Measurements from ENCODE around the gene DOP1B.

The DOP1B gene

GRCh38 chr21:36162631-36163030 is 6.0 kb downstream of the DOP1B start:
- no peak overlapping the region for H3K9ac ChIP-seq (ENCODE audit: low read length in 2 of 2)
- no peak overlapping the region for H3K27ac ChIP-seq (ENCODE audit: low read length)
- no peaks in the 10 kb centered on the region for H3K27me3 ChIP-seq (ENCODE audit: control insufficient read depth in 1 of 2, insufficient read depth in 2 of 2, low read length in 2 of 2)
- H3K36me3 ChIP-seq (ENCODE audit: control insufficient read depth in 2 of 2, insufficient read depth in 2 of 2, low read length in 2 of 2), result peaks cover 0 to 2% of the 10 kb centered on the region in 2 donors
- H3K9me3 ChIP-seq (ENCODE audit: control insufficient read depth in 2 of 2, low read length in 2 of 2), result no peaks in the 10 kb centered on the region
- no peak overlapping the region for H3K4me3 ChIP-seq (ENCODE audit: low read length in 2 of 2)
- peaks cover 2% of the 10 kb centered on the region for H3K4me1 ChIP-seq (ENCODE audit: control insufficient read depth, insufficient read depth, low read length)

GRCh38 chr21:36163750-36164741 is 7.4 kb downstream of the DOP1B start:
- H3K27ac ChIP-seq (ENCODE audit: low read length), result no peak overlapping the region
- H3K9ac ChIP-seq (ENCODE audit: low read length in 2 of 2), result no peak overlapping the region
- peaks cover 2% of the 10 kb centered on the region for H3K4me1 ChIP-seq (ENCODE audit: control insufficient read depth, insufficient read depth, low read length)
- peaks cover 2 to 3% of the 10 kb centered on the region in 2 donors for H3K36me3 ChIP-seq (ENCODE audit: control insufficient read depth in 2 of 2, insufficient read depth in 2 of 2, low read length in 2 of 2)
- H3K27me3 ChIP-seq (ENCODE audit: control insufficient read depth in 1 of 2, insufficient read depth in 2 of 2, low read length in 2 of 2), result no peaks in the 10 kb centered on the region
- H3K9me3 ChIP-seq (ENCODE audit: control insufficient read depth in 2 of 2, low read length in 2 of 2), result no peaks in the 10 kb centered on the region
- no peak overlapping the region for H3K4me3 ChIP-seq (ENCODE audit: low read length in 2 of 2)

GRCh38 chr21:36165356-36165755 is 8.7 kb downstream of the DOP1B start:
- no peaks in the 10 kb centered on the region for H3K9me3 ChIP-seq (ENCODE audit: control insufficient read depth in 2 of 2, low read length in 2 of 2)
- no peaks in the 10 kb centered on the region for H3K27me3 ChIP-seq (ENCODE audit: control insufficient read depth in 1 of 2, insufficient read depth in 2 of 2, low read length in 2 of 2)
- peaks cover 2% of the 10 kb centered on the region for H3K4me1 ChIP-seq (ENCODE audit: control insufficient read depth, insufficient read depth, low read length)
- no peak overlapping the region for H3K27ac ChIP-seq (ENCODE audit: low read length)
- peaks cover 5 to 8% of the 10 kb centered on the region in 2 donors for H3K36me3 ChIP-seq (ENCODE audit: control insufficient read depth in 2 of 2, insufficient read depth in 2 of 2, low read length in 2 of 2)
- H3K4me3 ChIP-seq (ENCODE audit: low read length in 2 of 2), result no peak overlapping the region
- no peak overlapping the region for H3K9ac ChIP-seq (ENCODE audit: low read length in 2 of 2)

- Histone ChIP-seq H3K9ac (ENCODE audit: low read length in 2 of 2) (no peak overlapping the region), H3K36me3 (ENCODE audit: control insufficient read depth in 2 of 2, insufficient read depth in 2 of 2, low read length in 2 of 2) (peaks cover 5 to 10% of the 10 kb centered on the region in 2 donors), H3K9me3 (ENCODE audit: control insufficient read depth in 2 of 2, low read length in 2 of 2) (no peaks in the 10 kb centered on the region), H3K27me3 (ENCODE audit: control insufficient read depth in 1 of 2, insufficient read depth in 2 of 2, low read length in 2 of 2) (no peaks in the 10 kb centered on the region), H3K4me3 (ENCODE audit: low read length in 2 of 2) (no peak overlapping the region), H3K27ac (ENCODE audit: low read length) (no peak overlapping the region), H3K4me1 (ENCODE audit: control insufficient read depth, insufficient read depth, low read length) (peaks cover 2% of the 10 kb centered on the region)
Observed at GRCh38 chr21:36166705-36167104, 10.1 kb downstream of the DOP1B start.

GRCh38 chr21:36167541-36167940 is 10.9 kb downstream of the DOP1B start:
- H3K4me3 ChIP-seq (ENCODE audit: low read length in 2 of 2), result no peak overlapping the region
- peaks cover 2% of the 10 kb centered on the region for H3K4me1 ChIP-seq (ENCODE audit: control insufficient read depth, insufficient read depth, low read length)
- H3K27me3 ChIP-seq (ENCODE audit: control insufficient read depth in 1 of 2, insufficient read depth in 2 of 2, low read length in 2 of 2), result no peaks in the 10 kb centered on the region
- H3K9ac ChIP-seq (ENCODE audit: low read length in 2 of 2), result no peak overlapping the region
- no peaks in the 10 kb centered on the region for H3K9me3 ChIP-seq (ENCODE audit: control insufficient read depth in 2 of 2, low read length in 2 of 2)
- H3K27ac ChIP-seq (ENCODE audit: low read length), result no peak overlapping the region
- peaks cover 5 to 11% of the 10 kb centered on the region in 2 donors for H3K36me3 ChIP-seq (ENCODE audit: control insufficient read depth in 2 of 2, insufficient read depth in 2 of 2, low read length in 2 of 2)

- Histone ChIP-seq H3K27me3 (ENCODE audit: control insufficient read depth in 1 of 2, insufficient read depth in 2 of 2, low read length in 2 of 2) (no peaks in the 10 kb centered on the region), H3K9me3 (ENCODE audit: control insufficient read depth in 2 of 2, low read length in 2 of 2) (no peaks in the 10 kb centered on the region), H3K4me3 (ENCODE audit: low read length in 2 of 2) (no peak overlapping the region), H3K4me1 (ENCODE audit: control insufficient read depth, insufficient read depth, low read length) (no peaks in the 10 kb centered on the region), H3K9ac (ENCODE audit: low read length in 2 of 2) (no peak overlapping the region), H3K27ac (ENCODE audit: low read length) (no peak overlapping the region), H3K36me3 (ENCODE audit: control insufficient read depth in 2 of 2, insufficient read depth in 2 of 2, low read length in 2 of 2) (peaks cover 5 to 11% of the 10 kb centered on the region in 2 donors)
Observed at GRCh38 chr21:36169470-36170128, 13.0 kb downstream of the DOP1B start.

- H3K4me3 ChIP-seq (ENCODE audit: low read length in 2 of 2), result no peak overlapping the region
- H3K9ac ChIP-seq (ENCODE audit: low read length in 2 of 2), result no peak overlapping the region
- H3K4me1 ChIP-seq (ENCODE audit: control insufficient read depth, insufficient read depth, low read length), result no peaks in the 10 kb centered on the region
- no peaks in the 10 kb centered on the region for H3K9me3 ChIP-seq (ENCODE audit: control insufficient read depth in 2 of 2, low read length in 2 of 2)
- no peaks in the 10 kb centered on the region for H3K27me3 ChIP-seq (ENCODE audit: control insufficient read depth in 1 of 2, insufficient read depth in 2 of 2, low read length in 2 of 2)
- peaks cover 5 to 9% of the 10 kb centered on the region in 2 donors for H3K36me3 ChIP-seq (ENCODE audit: control insufficient read depth in 2 of 2, insufficient read depth in 2 of 2, low read length in 2 of 2)
- H3K27ac ChIP-seq (ENCODE audit: low read length), result no peak overlapping the region
Observed at GRCh38 chr21:36170823-36171222, 14.2 kb downstream of the DOP1B start.

GRCh38 chr21:36171336-36171735 is 14.7 kb downstream of the DOP1B start:
- H3K9ac ChIP-seq (ENCODE audit: low read length in 2 of 2), result no peak overlapping the region
- H3K4me1 ChIP-seq (ENCODE audit: control insufficient read depth, insufficient read depth, low read length), result no peaks in the 10 kb centered on the region
- H3K27ac ChIP-seq (ENCODE audit: low read length), result no peak overlapping the region
- no peaks in the 10 kb centered on the region for H3K27me3 ChIP-seq (ENCODE audit: control insufficient read depth in 1 of 2, insufficient read depth in 2 of 2, low read length in 2 of 2)
- peaks cover 5 to 9% of the 10 kb centered on the region in 2 donors for H3K36me3 ChIP-seq (ENCODE audit: control insufficient read depth in 2 of 2, insufficient read depth in 2 of 2, low read length in 2 of 2)
- no peaks in the 10 kb centered on the region for H3K9me3 ChIP-seq (ENCODE audit: control insufficient read depth in 2 of 2, low read length in 2 of 2)
- no peak overlapping the region for H3K4me3 ChIP-seq (ENCODE audit: low read length in 2 of 2)

- no peaks in the 10 kb centered on the region for H3K9me3 ChIP-seq (ENCODE audit: control insufficient read depth in 2 of 2, low read length in 2 of 2)
- no peak overlapping the region for H3K4me3 ChIP-seq (ENCODE audit: low read length in 2 of 2)
- no peaks in the 10 kb centered on the region for H3K4me1 ChIP-seq (ENCODE audit: control insufficient read depth, insufficient read depth, low read length)
- H3K36me3 ChIP-seq (ENCODE audit: control insufficient read depth in 2 of 2, insufficient read depth in 2 of 2, low read length in 2 of 2), result peaks cover 5 to 10% of the 10 kb centered on the region in 2 donors
- no peaks in the 10 kb centered on the region for H3K27me3 ChIP-seq (ENCODE audit: control insufficient read depth in 1 of 2, insufficient read depth in 2 of 2, low read length in 2 of 2)
- H3K9ac ChIP-seq (ENCODE audit: low read length in 2 of 2), result no peak overlapping the region
- no peak overlapping the region for H3K27ac ChIP-seq (ENCODE audit: low read length)
Observed at GRCh38 chr21:36171741-36172331, 15.2 kb downstream of the DOP1B start.

- H3K9ac ChIP-seq (ENCODE audit: low read length in 2 of 2), result no peak overlapping the region
- H3K4me1 ChIP-seq (ENCODE audit: control insufficient read depth, insufficient read depth, low read length), result no peaks in the 10 kb centered on the region
- H3K4me3 ChIP-seq (ENCODE audit: low read length in 2 of 2), result no peak overlapping the region
- peaks cover 0 to 6% of the 10 kb centered on the region in 2 donors for H3K9me3 ChIP-seq (ENCODE audit: control insufficient read depth in 2 of 2, low read length in 2 of 2)
- H3K27me3 ChIP-seq (ENCODE audit: control insufficient read depth in 1 of 2, insufficient read depth in 2 of 2, low read length in 2 of 2), result no peaks in the 10 kb centered on the region
- H3K27ac ChIP-seq (ENCODE audit: low read length), result no peak overlapping the region
- H3K36me3 ChIP-seq (ENCODE audit: control insufficient read depth in 2 of 2, insufficient read depth in 2 of 2, low read length in 2 of 2), result peaks cover 0 to 4% of the 10 kb centered on the region in 2 donors
Observed at GRCh38 chr21:36174780-36175179, 18.2 kb downstream of the DOP1B start.

Data from stomach smooth muscle (tissue), 2 donors.